ENCODE measurements around the gene TOMM6.
"Not testable (repeated sequence)": the region's sequence is repeated elsewhere in the genome, so short reads cannot be mapped to it uniquely, and the experiment has no call there.

Gene TOMM6

DNA sequence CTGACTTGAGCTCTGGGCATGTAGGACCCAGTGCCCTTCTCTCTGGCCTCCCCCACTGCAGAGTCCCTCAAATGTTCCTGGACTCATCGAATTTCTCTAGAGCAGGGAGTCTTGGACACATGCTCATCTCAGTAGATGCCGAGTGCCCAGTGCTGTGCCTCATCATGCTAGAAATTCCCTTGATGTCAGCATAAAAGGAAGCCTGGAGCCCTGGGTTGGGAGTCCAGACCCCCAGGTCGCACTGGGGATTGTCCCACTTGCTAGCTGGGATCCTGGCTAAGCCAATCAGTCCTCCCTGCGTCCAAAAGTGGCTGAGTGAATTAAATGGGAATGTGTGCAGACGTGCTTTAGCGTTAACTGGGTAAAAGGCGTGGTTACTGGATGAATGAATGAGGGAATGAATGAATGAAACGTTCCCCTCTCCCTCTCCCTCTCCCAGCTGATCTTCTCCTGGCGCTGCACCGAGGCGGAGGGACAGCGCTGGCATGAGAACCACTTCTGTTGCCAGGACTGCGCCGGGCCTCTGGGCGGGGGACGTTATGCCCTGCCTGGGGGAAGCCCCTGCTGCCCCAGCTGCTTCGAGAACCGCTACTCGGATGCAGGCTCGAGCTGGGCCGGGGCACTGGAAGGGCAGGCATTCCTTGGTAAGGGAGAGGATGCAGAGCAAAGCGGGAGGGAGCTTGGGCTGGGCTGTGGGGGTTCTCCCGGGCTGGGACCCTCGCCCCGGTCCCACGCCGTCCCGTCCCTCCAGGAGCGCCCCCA is 1.6 kb upstream of the TOMM6 start:
- no peak for DNase-seq (ENCODE audit: low spot score)

DNA sequence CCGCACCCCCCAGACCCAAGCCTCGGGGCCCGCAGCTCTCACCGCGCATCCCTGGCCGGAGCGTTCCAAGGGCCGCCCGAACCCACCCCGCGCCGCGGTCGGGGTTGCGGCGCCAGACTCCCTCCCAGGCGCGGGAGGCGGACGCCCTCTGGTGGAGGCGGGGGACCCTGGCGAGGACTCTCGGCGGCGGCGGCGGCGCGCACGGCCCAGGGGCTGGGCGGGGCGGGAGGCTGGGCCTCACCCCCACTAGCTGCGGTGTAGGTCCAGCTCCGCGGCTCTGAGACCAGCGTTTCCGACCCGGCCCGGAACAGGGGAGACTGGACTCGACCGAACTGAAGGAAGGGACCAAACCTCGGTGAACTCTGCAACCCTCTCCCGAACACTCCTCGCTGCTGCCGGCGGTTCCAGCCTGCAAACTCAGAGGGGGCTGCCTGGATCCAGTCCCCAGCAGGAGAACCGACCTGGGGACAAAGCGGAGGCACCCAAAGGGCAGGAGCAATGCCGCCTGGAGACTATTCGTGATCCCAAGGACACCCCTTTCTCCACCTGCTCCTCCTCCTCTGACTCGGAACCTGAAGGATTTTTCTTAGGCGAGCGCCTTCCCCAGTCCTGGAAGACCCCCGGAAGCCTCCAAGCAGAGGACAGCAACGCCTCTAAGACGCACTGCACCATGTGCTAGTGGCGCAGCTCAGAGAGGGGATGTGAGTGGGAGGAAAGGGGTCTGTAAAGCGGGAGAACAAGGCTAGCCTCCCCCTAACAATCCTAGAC is 859 bp upstream of the TOMM6 start:
- peak; percentile 75 for DNase-seq (ENCODE audit: low spot score)

GRCh38 chr6:41789390-41789724 is 1.9 kb downstream of the TOMM6 start:
- no peak for DNase-seq (ENCODE audit: low spot score)

- no peak for DNase-seq (ENCODE audit: low spot score)
Measured at GRCh38 chr6:41790045-41790444, 2.6 kb downstream of the TOMM6 start.

- no peak for DNase-seq (ENCODE audit: low spot score)
Measured at GRCh38 chr6:41791305-41791704, 3.8 kb downstream of the TOMM6 start.

DNA sequence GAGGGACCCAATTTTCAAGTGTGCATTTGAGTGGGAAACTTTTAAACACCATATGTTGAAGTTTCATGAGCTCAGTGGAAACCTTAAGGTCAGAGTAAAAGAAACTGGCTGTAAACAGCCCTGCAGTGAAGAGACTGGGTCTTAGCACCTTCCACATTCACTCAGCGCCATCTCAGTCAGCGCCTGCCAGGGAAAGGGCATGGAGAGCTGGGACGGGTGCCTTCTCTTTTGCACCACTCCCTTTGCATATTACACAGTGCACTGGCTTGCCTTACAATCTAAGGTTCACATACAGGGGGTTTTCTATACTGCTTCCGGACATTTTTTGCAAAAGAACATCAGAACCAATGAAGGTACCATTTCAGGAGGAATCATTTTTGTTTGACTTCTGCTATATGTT is 4.5 kb downstream of the TOMM6 start:
- no peak for DNase-seq (ENCODE audit: low spot score)

GRCh38 chr6:41796474-41796873 is 9.0 kb downstream of the TOMM6 start:
- no peak for DNase-seq (ENCODE audit: low spot score)

DNA sequence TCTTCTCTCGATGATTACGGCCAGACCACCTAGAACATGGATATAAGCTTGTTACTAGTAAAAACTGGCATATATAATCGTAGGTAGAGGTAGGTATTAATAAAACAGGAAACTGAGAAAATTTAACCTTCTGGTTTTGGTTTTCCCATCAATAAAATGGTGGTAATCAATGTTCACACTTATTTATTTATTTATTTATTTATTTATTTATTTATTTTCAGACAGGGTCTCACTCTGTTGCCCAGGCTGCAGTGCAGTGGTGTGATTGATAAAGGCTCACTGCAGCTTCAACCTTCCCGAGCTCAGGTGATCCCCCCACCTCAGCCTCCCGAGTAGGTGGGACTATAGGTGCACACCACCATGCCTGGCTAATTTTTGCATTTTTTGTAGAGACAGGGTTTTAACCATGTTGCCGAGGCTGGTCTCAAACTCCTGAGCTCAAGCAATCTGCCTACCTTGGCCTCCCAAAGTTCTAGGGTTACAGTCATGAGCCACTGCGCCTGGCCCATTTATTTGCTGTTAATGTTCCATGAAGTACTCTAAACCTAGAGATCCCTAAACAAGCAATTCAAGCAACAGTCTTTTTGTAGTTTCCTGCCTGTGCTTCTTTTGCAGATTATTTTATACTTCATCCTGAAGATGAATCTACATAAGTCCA is 11.5 kb downstream of the TOMM6 start:
- no peak for DNase-seq (ENCODE audit: low spot score)

DNA sequence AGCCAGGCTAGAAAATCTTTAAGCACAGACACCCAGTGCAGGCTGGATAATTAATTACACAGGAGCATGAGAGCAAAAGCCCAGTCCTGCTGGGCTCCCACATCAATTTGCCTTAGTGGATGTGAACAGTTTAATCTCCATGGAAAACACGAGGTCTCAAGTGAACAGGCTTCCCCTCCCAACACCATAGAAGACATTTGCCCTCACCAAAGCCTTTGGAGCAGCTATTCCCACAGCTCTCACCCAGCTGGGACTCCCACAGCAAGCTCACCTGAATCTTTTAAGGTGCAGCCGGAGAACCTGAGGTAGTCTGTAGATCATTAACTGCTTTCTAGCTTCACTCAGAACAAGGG is 12.0 kb downstream of the TOMM6 start:
- DNase-seq (ENCODE audit: low spot score) = no peak

- no peak for DNase-seq (ENCODE audit: low spot score)
Measured at GRCh38 chr6:41801380-41801779, 13.9 kb downstream of the TOMM6 start.

GRCh38 chr6:41805830-41806774 is 18.6 kb downstream of the TOMM6 start:
- DNase-seq (ENCODE audit: low spot score) = no peak

- DNase-seq (ENCODE audit: low spot score) = no peak
Measured at GRCh38 chr6:41811095-41811494, 23.6 kb downstream of the TOMM6 start.

- not testable (repeated sequence) for DNase-seq (ENCODE audit: low spot score)
Measured at GRCh38 chr6:41811946-41812345, 24.5 kb downstream of the TOMM6 start.

GRCh38 chr6:41813469-41813868 is 26.0 kb downstream of the TOMM6 start:
- no peak for DNase-seq (ENCODE audit: low spot score)

DNA sequence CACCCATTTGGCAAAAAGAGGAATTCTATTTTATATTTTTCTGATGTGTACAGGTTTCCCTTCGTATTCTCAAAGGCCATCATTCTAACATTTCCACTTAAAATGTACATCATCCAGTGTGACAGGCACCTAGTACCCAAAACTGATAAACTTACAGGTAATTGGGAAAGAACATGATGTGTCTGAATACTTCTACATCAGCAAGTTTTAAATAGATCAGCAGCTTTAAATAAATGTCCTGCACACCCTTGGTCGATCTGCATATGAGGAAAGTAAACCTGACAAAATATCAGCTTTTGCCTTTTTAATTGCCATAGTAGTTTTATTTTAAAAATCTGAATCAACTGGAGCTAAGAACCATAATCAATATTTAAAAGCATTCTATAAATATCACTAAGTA is 26.5 kb downstream of the TOMM6 start:
- no peak for DNase-seq (ENCODE audit: low spot score)

- no peak for DNase-seq (ENCODE audit: low spot score)
Measured at GRCh38 chr6:41814629-41815028, 27.1 kb downstream of the TOMM6 start.

GRCh38 chr6:41815587-41815986 is 28.1 kb downstream of the TOMM6 start:
- no peak for DNase-seq (ENCODE audit: low spot score)

GRCh38 chr6:41818271-41819054 is 31.0 kb downstream of the TOMM6 start:
- DNase-seq (ENCODE audit: low spot score) = no peak

GRCh38 chr6:41821266-41821665 is 33.8 kb downstream of the TOMM6 start:
- DNase-seq (ENCODE audit: low spot score) = no peak

GRCh38 chr6:41822021-41822420 is 34.5 kb downstream of the TOMM6 start:
- DNase-seq (ENCODE audit: low spot score) = no peak

GRCh38 chr6:41823178-41823577 is 35.7 kb downstream of the TOMM6 start:
- DNase-seq (ENCODE audit: low spot score) = no peak

All from HuH-7 (cell line).